Astrocyte (in vitro differentiated cells and primary cell): ENCODE measurements around the gene JPH3. TPM values are rescaled to one million over a fixed set of nuclear protein-coding genes. Genes with fewer than 3 reads are reported as not detected.

ENCODE experiments used
- DNase-seq: peaks from one replicate; pipeline ENCODE4 v3.0.0-alpha.2; 2010; ENCODE audit warnings: low read depth
- FAIRE-seq: peaks from 2 replicates; lab custom pipeline; 2011; peaks lifted over from hg19 to GRCh38; lab: Jason Lieb, UNC
- H2AFZ ChIP-seq: 2 replicates; pipeline ENCODE4 v1.6.0; 2012; ENCODE audit warnings: low read depth, low read length, inconsistent platforms
- H3K27ac ChIP-seq: 2 replicates; pipeline ENCODE4 v1.5.1; 2011; ENCODE audit warnings: low read depth, low read length, inconsistent platforms
- H3K27me3 ChIP-seq: 2 replicates; pipeline ENCODE4 v1.6.0; 2011; ENCODE audit warnings: low read length, inconsistent platforms; ENCODE audit not compliant: insufficient read depth
- H3K36me3 ChIP-seq: 2 replicates; pipeline ENCODE4 v1.5.1; 2011; ENCODE audit warnings: low read length, inconsistent platforms; ENCODE audit not compliant: insufficient read depth
- H3K4me1 ChIP-seq: 2 replicates; pipeline ENCODE4 v1.5.1; 2011; ENCODE audit warnings: low read length, inconsistent platforms; ENCODE audit not compliant: insufficient read depth
- H3K4me2 ChIP-seq: 2 replicates; pipeline ENCODE4 v1.6.0; 2012; ENCODE audit warnings: low read length, inconsistent platforms
- H3K4me3 ChIP-seq: 2 replicates; pipeline ENCODE4 v1.5.1; 2011; ENCODE audit warnings: low read depth, mild to moderate bottlenecking, low read length, inconsistent platforms; ENCODE audit not compliant: insufficient read depth
- H3K79me2 ChIP-seq: 2 replicates; pipeline ENCODE4 v1.6.0; 2012; ENCODE audit warnings: mild to moderate bottlenecking, low read length, inconsistent platforms; ENCODE audit not compliant: insufficient read depth
- H3K9ac ChIP-seq: 2 replicates; pipeline ENCODE4 v1.6.0; 2012; ENCODE audit warnings: mild to moderate bottlenecking, low read length, inconsistent platforms
- H3K9me3 ChIP-seq: 2 replicates; pipeline ENCODE4 v1.5.1; 2012; ENCODE audit warnings: low read depth, mild to moderate bottlenecking, low read length, inconsistent platforms; ENCODE audit not compliant: insufficient read depth
- H4K20me1 ChIP-seq: 2 replicates; pipeline ENCODE4 v1.6.0; 2012; ENCODE audit warnings: low read length, inconsistent platforms; ENCODE audit not compliant: insufficient read depth
- H3K27ac Mint-ChIP-seq: one replicate; pipeline ENCODE4 v1.8.0; 2021; ENCODE audit warnings: mild to moderate bottlenecking, mixed read lengths; ENCODE audit not compliant: unreplicated experiment
- H3K27me3 Mint-ChIP-seq: one replicate; pipeline ENCODE4 v1.8.0; 2021; ENCODE audit warnings: low read depth, mixed read lengths; ENCODE audit not compliant: unreplicated experiment
- H3K36me3 Mint-ChIP-seq: one replicate; pipeline ENCODE4 v1.8.0; 2021; ENCODE audit warnings: low read depth, mixed read lengths; ENCODE audit not compliant: unreplicated experiment
- H3K4me1 Mint-ChIP-seq: one replicate; pipeline ENCODE4 v1.8.0; 2021; ENCODE audit warnings: low read depth, mixed read lengths; ENCODE audit not compliant: unreplicated experiment
- H3K4me3 Mint-ChIP-seq: one replicate; pipeline ENCODE4 v1.8.0; 2021; ENCODE audit warnings: mild to moderate bottlenecking, moderate library complexity, mixed read lengths; ENCODE audit not compliant: unreplicated experiment
- H3K9me3 Mint-ChIP-seq: one replicate; pipeline ENCODE4 v1.8.0; 2021; ENCODE audit warnings: mild to moderate bottlenecking, mixed read lengths; ENCODE audit not compliant: unreplicated experiment
- EZH2 ChIP-seq: IDR thresholded peaks from 2 replicates; pipeline ENCODE4 v1.6.1; 2012; ENCODE audit warnings: mild to moderate bottlenecking, low read length, inconsistent platforms; ENCODE audit not compliant: insufficient read depth
- total RNA-seq: library from RNA; stranded (reverse); gene quantifications from 2 replicates; pipeline ENCODE4 v1.2.1, GENCODE V29; 2021
- TF ChIP-seq, protein P1 (sequence below): IDR thresholded peaks from 2 replicates; pipeline ENCODE4 v1.5.1; 2011; ENCODE audit warnings: low read depth, mild to moderate bottlenecking, inconsistent platforms, low read length, moderate library complexity; ENCODE audit not compliant: insufficient read depth

Gene JPH3
- total RNA-seq, 1 donor from 2014 or later = 8.6 TPM

- Mint-ChIP-seq H3K27ac (no peak overlapping the region), H3K36me3 (peaks cover 13% of the 10 kb centered on the region), H3K27me3 (peaks cover 28% of the 10 kb centered on the region), H3K4me3 (peak overlapping the region; percentile 18), H3K9me3 (no peaks in the 10 kb centered on the region), H3K4me1 (no peaks in the 10 kb centered on the region)
- Histone ChIP-seq H4K20me1 (no peaks in the 10 kb centered on the region), H3K79me2 (no peaks in the 10 kb centered on the region), H3K9me3 (no peaks in the 10 kb centered on the region), H3K36me3 (no peaks in the 10 kb centered on the region), H3K27me3 (peaks cover 53% of the 10 kb centered on the region), H3K4me1 (no peaks in the 10 kb centered on the region), H3K4me3 (no peak overlapping the region), H3K9ac (no peak overlapping the region), H3K4me2 (no peak overlapping the region), H3K27ac (no peak overlapping the region), H2AFZ (no peak overlapping the region)
- no peak for FAIRE-seq
- DNase-seq = no peak
- TF ChIP-seq, protein P1, sequence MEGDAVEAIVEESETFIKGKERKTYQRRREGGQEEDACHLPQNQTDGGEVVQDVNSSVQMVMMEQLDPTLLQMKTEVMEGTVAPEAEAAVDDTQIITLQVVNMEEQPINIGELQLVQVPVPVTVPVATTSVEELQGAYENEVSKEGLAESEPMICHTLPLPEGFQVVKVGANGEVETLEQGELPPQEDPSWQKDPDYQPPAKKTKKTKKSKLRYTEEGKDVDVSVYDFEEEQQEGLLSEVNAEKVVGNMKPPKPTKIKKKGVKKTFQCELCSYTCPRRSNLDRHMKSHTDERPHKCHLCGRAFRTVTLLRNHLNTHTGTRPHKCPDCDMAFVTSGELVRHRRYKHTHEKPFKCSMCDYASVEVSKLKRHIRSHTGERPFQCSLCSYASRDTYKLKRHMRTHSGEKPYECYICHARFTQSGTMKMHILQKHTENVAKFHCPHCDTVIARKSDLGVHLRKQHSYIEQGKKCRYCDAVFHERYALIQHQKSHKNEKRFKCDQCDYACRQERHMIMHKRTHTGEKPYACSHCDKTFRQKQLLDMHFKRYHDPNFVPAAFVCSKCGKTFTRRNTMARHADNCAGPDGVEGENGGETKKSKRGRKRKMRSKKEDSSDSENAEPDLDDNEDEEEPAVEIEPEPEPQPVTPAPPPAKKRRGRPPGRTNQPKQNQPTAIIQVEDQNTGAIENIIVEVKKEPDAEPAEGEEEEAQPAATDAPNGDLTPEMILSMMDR = no peak
- no peak for TF ChIP-seq EZH2
These were observed 5.6 kb downstream of the JPH3 start for GRCh38 chr16:87607871-87608270.

- Histone ChIP-seq H3K79me2 (no peaks in the 10 kb centered on the region), H4K20me1 (no peaks in the 10 kb centered on the region), H3K27me3 (peaks cover 48% of the 10 kb centered on the region), H3K36me3 (no peaks in the 10 kb centered on the region), H2AFZ (no peak overlapping the region), H3K9me3 (no peaks in the 10 kb centered on the region), H3K4me3 (no peak overlapping the region), H3K4me1 (no peaks in the 10 kb centered on the region), H3K27ac (no peak overlapping the region), H3K9ac (no peak overlapping the region), H3K4me2 (no peak overlapping the region)
- H3K4me3 Mint-ChIP-seq = no peak overlapping the region
- peaks cover 13% of the 10 kb centered on the region for H3K36me3 Mint-ChIP-seq
- peaks cover 25% of the 10 kb centered on the region for H3K27me3 Mint-ChIP-seq
- no peaks in the 10 kb centered on the region for H3K9me3 Mint-ChIP-seq
- no peak overlapping the region for H3K27ac Mint-ChIP-seq
- DNase-seq (peak; percentile 29), FAIRE-seq (no peak)
- no peak for TF ChIP-seq EZH2
- no peaks in the 10 kb centered on the region for H3K4me1 Mint-ChIP-seq
These were observed 6.2 kb downstream of the JPH3 start for GRCh38 chr16:87608400-87608985.

GRCh38 chr16:87610026-87610425 is 7.7 kb downstream of the JPH3 start:
- Mint-ChIP-seq H3K4me1 (no peaks in the 10 kb centered on the region), H3K36me3 (peaks cover 13% of the 10 kb centered on the region), H3K4me3 (no peak overlapping the region), H3K27ac (no peak overlapping the region), H3K27me3 (peaks cover 17% of the 10 kb centered on the region), H3K9me3 (no peaks in the 10 kb centered on the region)
- H3K4me1 ChIP-seq = no peaks in the 10 kb centered on the region
- no peaks in the 10 kb centered on the region for H3K79me2 ChIP-seq
- peaks cover 35% of the 10 kb centered on the region for H3K27me3 ChIP-seq
- no peak overlapping the region for H3K9ac ChIP-seq
- no peak overlapping the region for H2AFZ ChIP-seq
- no peaks in the 10 kb centered on the region for H4K20me1 ChIP-seq
- TF ChIP-seq, protein P1 = no peak
- TF ChIP-seq EZH2 = no peak
- no peaks in the 10 kb centered on the region for H3K9me3 ChIP-seq
- DNase-seq (no peak), FAIRE-seq (no peak)
- no peak overlapping the region for H3K27ac ChIP-seq
- H3K36me3 ChIP-seq = no peaks in the 10 kb centered on the region
- H3K4me3 ChIP-seq = no peak overlapping the region
- no peak overlapping the region for H3K4me2 ChIP-seq
